Measurements from ENCODE around the gene TNS1. TPM values are rescaled to one million over a fixed set of nuclear protein-coding genes. Genes with fewer than 3 reads are reported as not detected.

TNS1 gene
- total RNA-seq, 1 experiment from 2014 or later, result 1.5 TPM

GRCh38 chr2:217951091-217951490, 51.7 kb downstream of the TNS1 start:
- POLR2A ChIA-PET (ENCODE audit: unreplicated experiment), result no interaction called here
- Histone ChIP-seq H3K9me3 (ENCODE audit: low read length) (no peaks in the 10 kb centered on the region), H3K4me3 (ENCODE audit: low read length) (no peak overlapping the region), H3F3A (ENCODE audit: low read length, unreplicated experiment) (no peaks in the 10 kb centered on the region), H4K20me1 (ENCODE audit: low read length) (no peaks in the 10 kb centered on the region), H3K4me1 (ENCODE audit: insufficient read depth, low read length) (no peaks in the 10 kb centered on the region), H3K36me3 (ENCODE audit: low read depth, low read length) (no peaks in the 10 kb centered on the region), H3K4me2 (ENCODE audit: low read length) (no peak overlapping the region), H3K79me2 (ENCODE audit: low read length) (no peaks in the 10 kb centered on the region), H3K9me2 (replicated peaks; ENCODE audit: low read length) (no peaks in the 10 kb centered on the region), H3K9ac (ENCODE audit: low read length) (no peak overlapping the region), H2AFZ (ENCODE audit: low read length) (no peak overlapping the region), H3K27me3 (ENCODE audit: low read length) (peaks cover 87% of the 10 kb centered on the region), H3K27ac (ENCODE audit: low read length) (no peak overlapping the region)
- CTCF ChIA-PET, result no interaction called here
- ATAC-seq, result no peak
- intact Hi-C loops (cut with micrococcal nuclease), result no loop called here
- TF ChIP-seq CTCF (conservative IDR thresholded peaks at IDR 0.05; ENCODE audit: low read depth, low read length), result no peak
- TF ChIP-seq EZH2phosphoT487 (IDR thresholded peaks at IDR 0.05; ENCODE audit: borderline replicate concordance, low read length), result no peak
- no peak for TF ChIP-seq EZH2 (IDR thresholded peaks at IDR 0.05; ENCODE audit: low read length, unreplicated experiment)
- BruUV-seq (replicated peaks), result no TSS peak
- DNase-seq, result no peak

DNA sequence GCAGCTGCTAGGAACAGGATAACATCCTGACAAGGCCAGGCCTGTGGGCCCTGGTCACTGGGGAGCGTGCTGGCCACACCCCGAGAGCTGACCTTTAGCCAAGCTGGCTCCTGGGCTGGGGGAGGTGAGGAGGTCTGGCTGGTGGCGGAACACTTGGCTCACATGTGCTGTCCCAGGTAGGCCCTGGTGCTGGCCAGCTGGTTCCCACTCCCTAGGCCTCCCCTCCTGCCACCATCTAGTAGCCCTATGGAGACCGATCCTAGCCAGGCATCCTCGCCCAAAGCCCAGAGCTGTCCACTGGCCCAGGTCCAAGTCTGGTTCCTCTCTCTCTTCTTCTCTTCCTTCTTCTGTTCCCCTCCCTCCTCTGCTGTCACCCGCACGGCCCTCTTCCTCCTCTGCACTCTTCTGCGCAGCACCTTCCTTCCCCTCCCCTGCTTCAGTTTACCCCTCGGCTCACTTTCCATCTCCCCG, 52.4 kb downstream of the TNS1 start:
- ATAC-seq, result no peak
- DNase-seq, result no peak
- intact Hi-C loops (cut with micrococcal nuclease), result no loop called here
- no peak overlapping the region for H2AFZ ChIP-seq (ENCODE audit: low read length)
- H3K4me3 ChIP-seq (ENCODE audit: low read length), result no peak overlapping the region
- no peaks in the 10 kb centered on the region for H4K20me1 ChIP-seq (ENCODE audit: low read length)
- H3K9me3 ChIP-seq (ENCODE audit: low read length), result no peaks in the 10 kb centered on the region
- H3K9me2 ChIP-seq (replicated peaks; ENCODE audit: low read length), result no peaks in the 10 kb centered on the region
- H3K4me1 ChIP-seq (ENCODE audit: insufficient read depth, low read length), result no peaks in the 10 kb centered on the region
- TF ChIP-seq EZH2 (IDR thresholded peaks at IDR 0.05; ENCODE audit: low read length, unreplicated experiment), result no peak
- TF ChIP-seq CTCF (conservative IDR thresholded peaks at IDR 0.05; ENCODE audit: low read depth, low read length), result no peak
- TF ChIP-seq EZH2phosphoT487 (IDR thresholded peaks at IDR 0.05; ENCODE audit: borderline replicate concordance, low read length), result no peak
- H3K27me3 ChIP-seq (ENCODE audit: low read length), result peaks cover 87% of the 10 kb centered on the region
- H3F3A ChIP-seq (ENCODE audit: low read length, unreplicated experiment), result no peaks in the 10 kb centered on the region
- no peak overlapping the region for H3K4me2 ChIP-seq (ENCODE audit: low read length)
- H3K27ac ChIP-seq (ENCODE audit: low read length), result no peak overlapping the region
- ChIA-PET CTCF (no interaction called here), POLR2A (ENCODE audit: unreplicated experiment) (no interaction called here)
- no peaks in the 10 kb centered on the region for H3K79me2 ChIP-seq (ENCODE audit: low read length)
- no peaks in the 10 kb centered on the region for H3K36me3 ChIP-seq (ENCODE audit: low read depth, low read length)
- H3K9ac ChIP-seq (ENCODE audit: low read length), result no peak overlapping the region
- BruUV-seq (replicated peaks), result no TSS peak

GRCh38 chr2:217949447-217949846, 53.3 kb downstream of the TNS1 start:
- Histone ChIP-seq H3K27me3 (ENCODE audit: low read length) (peaks cover 93% of the 10 kb centered on the region), H3K4me3 (ENCODE audit: low read length) (no peak overlapping the region), H3K27ac (ENCODE audit: low read length) (no peak overlapping the region), H2AFZ (ENCODE audit: low read length) (no peak overlapping the region), H3K4me1 (ENCODE audit: insufficient read depth, low read length) (no peaks in the 10 kb centered on the region), H3K9me2 (replicated peaks; ENCODE audit: low read length) (no peaks in the 10 kb centered on the region), H3K79me2 (ENCODE audit: low read length) (no peaks in the 10 kb centered on the region), H4K20me1 (ENCODE audit: low read length) (no peaks in the 10 kb centered on the region), H3K9ac (ENCODE audit: low read length) (no peak overlapping the region), H3K4me2 (ENCODE audit: low read length) (no peak overlapping the region), H3F3A (ENCODE audit: low read length, unreplicated experiment) (no peaks in the 10 kb centered on the region), H3K36me3 (ENCODE audit: low read depth, low read length) (no peaks in the 10 kb centered on the region), H3K9me3 (ENCODE audit: low read length) (no peaks in the 10 kb centered on the region)
- DNase-seq (no peak), ATAC-seq (no peak)
- CTCF ChIA-PET, result no interaction called here
- no TSS peak for BruUV-seq (replicated peaks)
- TF ChIP-seq EZH2 (IDR thresholded peaks at IDR 0.05; ENCODE audit: low read length, unreplicated experiment) (no peak), CTCF (conservative IDR thresholded peaks at IDR 0.05; ENCODE audit: low read depth, low read length) (no peak), EZH2phosphoT487 (IDR thresholded peaks at IDR 0.05; ENCODE audit: borderline replicate concordance, low read length) (no peak)
- intact Hi-C loops (cut with micrococcal nuclease), result no loop called here
- POLR2A ChIA-PET (ENCODE audit: unreplicated experiment), result no interaction called here
